Activated B cell treated with CpG ODN at 0.5 μM for 24 hours (primary cell): ENCODE results near the gene ZDHHC8. TPM values are rescaled to one million over a fixed set of nuclear protein-coding genes. Genes with fewer than 3 reads are reported as not detected.

ENCODE experiments used
- ATAC-seq: fragments of 200-7000 bp; cut with Tn5 transposase; one replicate; pipeline ENCODE4 v1.10.0; 2021; ENCODE audit warnings: low read depth, mild to moderate bottlenecking, moderate library complexity
- CTCF ChIA-PET: fragments of 350-600 bp; sonication (Branson Sonifier 250); formaldehyde crosslinking; loops from one replicate; lab custom pipeline; 2021; ENCODE audit warnings: antibody characterized with exemption; lab: Charles Lee
- POLR2A ChIA-PET: fragments of 350-600 bp; sonication (Branson Sonifier 250); formaldehyde crosslinking; loops from one replicate; lab custom pipeline; 2021; ENCODE audit warnings: antibody characterized with exemption; lab: Charles Lee
- DNase-seq: peaks from one replicate; pipeline ENCODE4 v3.0.0; 2022
- H3K27ac Mint-ChIP-seq: one replicate; pipeline ENCODE4 v1.8.0; 2020; ENCODE audit warnings: mixed read lengths
- H3K27me3 Mint-ChIP-seq: one replicate; pipeline ENCODE4 v1.8.0; 2021; ENCODE audit warnings: mixed read lengths
- H3K36me3 Mint-ChIP-seq: one replicate; pipeline ENCODE4 v1.8.0; 2021; ENCODE audit warnings: low read depth, mixed read lengths
- H3K4me1 Mint-ChIP-seq: one replicate; pipeline ENCODE4 v1.8.0; 2021; ENCODE audit warnings: mixed read lengths
- H3K4me3 Mint-ChIP-seq: one replicate; pipeline ENCODE4 v1.8.0; 2020; ENCODE audit warnings: mild to moderate bottlenecking, mixed read lengths
- H3K9me3 Mint-ChIP-seq: one replicate; pipeline ENCODE4 v1.8.0; 2020; ENCODE audit warnings: mixed read lengths
- intact Hi-C: fragments of 100-400 bp; cut with micrococcal nuclease; formaldehyde crosslinking; loops from one replicate; pipeline ENCODE4 v1.15.1; 2024
- total RNA-seq: library from RNA; stranded (reverse); gene quantifications from 2 replicates; pipeline ENCODE4 v1.2.3, GENCODE V29; 2022
- TF ChIP-seq, protein P1 (sequence below): fragments of 200-600 bp; IDR thresholded peaks from one replicate; pipeline ENCODE4 v1.8.0; 2022; ENCODE audit warnings: antibody characterized with exemption, mild to moderate bottlenecking

The ZDHHC8 gene
- total RNA-seq, 1 donor from 2014 or later = 65.6 TPM

DNA sequence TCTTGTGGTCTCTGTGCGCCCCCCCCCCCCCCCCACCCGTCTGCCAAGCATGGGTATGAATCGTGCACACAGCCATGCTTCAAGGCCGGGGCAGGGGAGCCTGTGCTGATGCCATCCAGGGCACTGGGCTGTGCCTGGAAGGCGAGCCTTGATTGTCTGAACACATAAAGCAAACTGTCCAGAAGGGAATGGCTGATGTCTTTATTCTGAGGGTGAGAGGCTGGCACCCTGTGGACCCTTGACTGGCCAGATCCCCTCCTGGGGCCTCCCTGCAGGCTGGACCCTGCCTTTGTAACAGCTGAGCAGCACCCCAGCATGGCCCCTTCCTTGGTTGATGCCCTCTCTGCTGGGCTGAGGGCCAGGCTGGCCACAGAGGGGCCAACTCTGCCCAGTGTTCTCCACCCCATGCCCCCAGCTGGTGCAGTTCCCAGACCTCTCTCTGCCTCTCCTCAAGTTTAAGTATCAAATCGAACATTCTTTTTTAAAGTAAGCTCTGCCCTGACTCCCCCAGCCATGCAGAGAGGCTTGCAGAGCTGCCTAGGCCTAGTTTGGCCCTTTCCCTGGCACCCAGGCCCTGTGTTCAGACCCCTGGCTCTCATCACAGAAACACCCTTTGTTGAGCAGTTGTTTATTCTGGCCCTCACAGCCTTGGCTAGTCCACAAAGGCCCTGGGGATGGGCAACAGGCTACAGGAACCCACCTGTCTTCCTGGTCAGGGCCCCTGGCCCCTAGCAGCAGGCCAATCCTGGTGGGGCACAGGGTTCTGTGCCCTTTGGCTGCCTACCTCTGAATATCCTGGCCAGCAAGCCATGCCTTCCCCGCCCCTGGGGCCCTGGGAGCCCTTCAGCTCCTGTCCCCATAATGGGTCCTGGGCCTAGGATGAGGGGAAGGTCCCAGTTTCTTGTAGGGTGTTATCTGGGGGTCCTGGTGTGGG lies 19.6 kb upstream of the ZDHHC8 start:
- peaks cover 55% of the 10 kb centered on the region for H3K36me3 Mint-ChIP-seq
- TF ChIP-seq, protein P1, sequence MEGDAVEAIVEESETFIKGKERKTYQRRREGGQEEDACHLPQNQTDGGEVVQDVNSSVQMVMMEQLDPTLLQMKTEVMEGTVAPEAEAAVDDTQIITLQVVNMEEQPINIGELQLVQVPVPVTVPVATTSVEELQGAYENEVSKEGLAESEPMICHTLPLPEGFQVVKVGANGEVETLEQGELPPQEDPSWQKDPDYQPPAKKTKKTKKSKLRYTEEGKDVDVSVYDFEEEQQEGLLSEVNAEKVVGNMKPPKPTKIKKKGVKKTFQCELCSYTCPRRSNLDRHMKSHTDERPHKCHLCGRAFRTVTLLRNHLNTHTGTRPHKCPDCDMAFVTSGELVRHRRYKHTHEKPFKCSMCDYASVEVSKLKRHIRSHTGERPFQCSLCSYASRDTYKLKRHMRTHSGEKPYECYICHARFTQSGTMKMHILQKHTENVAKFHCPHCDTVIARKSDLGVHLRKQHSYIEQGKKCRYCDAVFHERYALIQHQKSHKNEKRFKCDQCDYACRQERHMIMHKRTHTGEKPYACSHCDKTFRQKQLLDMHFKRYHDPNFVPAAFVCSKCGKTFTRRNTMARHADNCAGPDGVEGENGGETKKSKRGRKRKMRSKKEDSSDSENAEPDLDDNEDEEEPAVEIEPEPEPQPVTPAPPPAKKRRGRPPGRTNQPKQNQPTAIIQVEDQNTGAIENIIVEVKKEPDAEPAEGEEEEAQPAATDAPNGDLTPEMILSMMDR = no peak
- intact Hi-C loops = loop anchor here (1.0 kb wide), 1 partner anchor 142 kb away; no protein-coding TSS in a partner anchor
- ChIA-PET POLR2A (no interaction called here), CTCF (no interaction called here)
- peak overlapping the region; percentile 61 for H3K27ac Mint-ChIP-seq
- H3K4me1 Mint-ChIP-seq = peaks cover 21% of the 10 kb centered on the region
- no peaks in the 10 kb centered on the region for H3K9me3 Mint-ChIP-seq
- ATAC-seq = no peak
- no peaks in the 10 kb centered on the region for H3K27me3 Mint-ChIP-seq
- no peak for DNase-seq
- no peak overlapping the region for H3K4me3 Mint-ChIP-seq

- H3K4me3 Mint-ChIP-seq = no peak overlapping the region
- peaks cover 49% of the 10 kb centered on the region for H3K36me3 Mint-ChIP-seq
- ChIA-PET POLR2A (interaction anchor here (0.6 kb wide), 1 partner anchor 92 kb away, joined by 3 read pairs; the partner anchor contains the start of gene TANGO2), CTCF (no interaction called here)
- H3K27ac Mint-ChIP-seq = no peak overlapping the region
- H3K4me1 Mint-ChIP-seq = peaks cover 21% of the 10 kb centered on the region
- no peaks in the 10 kb centered on the region for H3K27me3 Mint-ChIP-seq
- no peak for DNase-seq
- TF ChIP-seq, protein P1 = no peak
- no peak for ATAC-seq
- intact Hi-C loops = no loop called here
- no peaks in the 10 kb centered on the region for H3K9me3 Mint-ChIP-seq
Measured at GRCh38 chr22:20112623-20113511, 18.7 kb upstream of the ZDHHC8 start.

GRCh38 chr22:20113551-20114310 lies 17.9 kb upstream of the ZDHHC8 start:
- CTCF ChIA-PET = no interaction called here
- Mint-ChIP-seq H3K27me3 (no peaks in the 10 kb centered on the region), H3K4me3 (no peak overlapping the region), H3K36me3 (peaks cover 45% of the 10 kb centered on the region), H3K9me3 (no peaks in the 10 kb centered on the region), H3K4me1 (peaks cover 30% of the 10 kb centered on the region), H3K27ac (peak overlapping the region; percentile 18)
- ATAC-seq (no peak), DNase-seq (no peak)
- intact Hi-C loops = no loop called here
- TF ChIP-seq, protein P1 = no peak
- POLR2A ChIA-PET = interaction anchor here (0.6 kb wide), 1 partner anchor 93 kb away, joined by 3 read pairs; the partner anchor contains the start of gene TANGO2

DNA sequence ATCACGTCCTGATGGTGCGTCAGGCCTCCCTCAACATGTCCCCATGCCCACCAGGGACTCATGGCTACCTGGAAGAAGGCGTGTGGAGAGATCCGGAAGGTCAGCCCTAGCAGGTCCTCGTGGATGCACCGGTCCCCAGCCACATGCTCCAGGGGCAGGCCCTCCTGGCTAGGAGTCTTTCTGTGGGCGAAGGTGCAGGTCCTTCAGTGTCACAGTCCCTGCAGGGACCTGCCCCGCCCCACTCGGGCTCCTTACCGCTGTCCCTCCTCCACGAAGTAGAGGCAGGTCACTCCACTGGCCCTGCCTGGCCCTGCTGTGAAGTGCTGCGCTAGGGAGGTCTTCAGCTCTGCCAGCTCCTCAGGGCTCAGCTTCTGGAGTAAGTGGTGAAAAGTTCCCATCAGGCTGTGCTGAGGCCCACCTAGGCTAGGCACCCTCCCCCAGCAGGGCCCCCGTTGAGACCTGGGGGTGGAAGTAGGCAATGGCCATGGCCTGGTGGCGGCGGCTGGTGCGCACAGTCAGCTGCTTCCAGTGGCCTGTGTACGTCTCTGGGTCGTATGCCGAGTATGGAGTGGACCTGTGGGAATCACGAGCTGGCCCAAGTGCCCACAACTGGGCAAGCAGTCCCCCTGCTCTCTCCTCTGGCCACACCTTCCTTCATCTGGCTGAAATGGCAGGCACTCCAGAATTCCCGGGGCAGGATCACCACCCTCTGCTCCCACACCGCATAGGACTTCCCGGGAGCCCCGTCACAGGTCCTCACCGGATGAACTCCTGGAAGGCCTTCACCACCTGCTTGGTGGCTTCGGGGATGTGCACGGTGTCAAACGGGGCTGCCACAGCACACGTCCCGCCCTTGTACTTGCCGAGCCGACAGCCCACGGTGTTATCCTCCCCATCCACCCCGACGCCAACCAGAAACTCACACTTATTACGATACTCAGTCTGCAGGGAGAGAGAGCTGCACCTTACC lies 16.8 kb upstream of the ZDHHC8 start:
- peaks cover 51% of the 10 kb centered on the region for H3K36me3 Mint-ChIP-seq
- peaks cover 40% of the 10 kb centered on the region for H3K4me1 Mint-ChIP-seq
- no peaks in the 10 kb centered on the region for H3K9me3 Mint-ChIP-seq
- TF ChIP-seq, protein P1 = no peak
- intact Hi-C loops = loop anchor here (5.0 kb wide), 2 partner anchors 77 to 393 kb away; partner anchors contain the start of gene MED15
- ATAC-seq = no peak
- no peaks in the 10 kb centered on the region for H3K27me3 Mint-ChIP-seq
- peak overlapping the region; percentile 26 for H3K27ac Mint-ChIP-seq
- ChIA-PET CTCF (no interaction called here), POLR2A (no interaction called here)
- no peak for DNase-seq
- H3K4me3 Mint-ChIP-seq = peak overlapping the region; percentile 91
